22Rv1 (cell line): ENCODE results near the gene EMP1.

ENCODE experiments used
- H3K27ac ChIP-seq: fragments of 450-650 bp; 2 replicates; pipeline ENCODE4 v1.5.1; 2017
- CTCF ChIP-seq: fragments of 450-650 bp; IDR thresholded peaks from 2 replicates; pipeline ENCODE4 v1.5.1; 2017; ENCODE audit warnings: mild to moderate bottlenecking
- ZFX ChIP-seq: fragments of 450-650 bp; IDR thresholded peaks from 2 replicates; pipeline ENCODE4 v1.6.1; 2017; ENCODE audit warnings: antibody characterized with exemption, borderline replicate concordance

EMP1 gene

GRCh38 chr12:13252024-13252423, 55.5 kb downstream of the EMP1 start:
- TF ChIP-seq CTCF (no peak), ZFX (no peak)
- no peak overlapping the region for H3K27ac ChIP-seq

- TF ChIP-seq ZFX (no peak), CTCF (no peak)
- H3K27ac ChIP-seq = no peak overlapping the region
These were observed 56.1 kb downstream of the EMP1 start for GRCh38 chr12:13252616-13253015.

GRCh38 chr12:13253966-13254760, 57.6 kb downstream of the EMP1 start:
- no peak overlapping the region for H3K27ac ChIP-seq
- TF ChIP-seq ZFX (no peak), CTCF (no peak)

- TF ChIP-seq ZFX (no peak), CTCF (peak; percentile 100)
- H3K27ac ChIP-seq = no peak overlapping the region
These were observed 59.5 kb downstream of the EMP1 start for GRCh38 chr12:13255792-13256691.

- TF ChIP-seq CTCF (no peak), ZFX (no peak)
- H3K27ac ChIP-seq = no peak overlapping the region
These were observed 60.1 kb downstream of the EMP1 start for GRCh38 chr12:13256692-13257045.

- H3K27ac ChIP-seq = no peak overlapping the region
- no peak for TF ChIP-seq ZFX
- TF ChIP-seq CTCF = no peak
These were observed 60.9 kb downstream of the EMP1 start for GRCh38 chr12:13257356-13257875.

- H3K27ac ChIP-seq = no peak overlapping the region
- TF ChIP-seq CTCF = no peak
These were observed 61.7 kb downstream of the EMP1 start for GRCh38 chr12:13258197-13258596.
